ENCODE measurements around the gene ESD. TPM values are rescaled to one million over a fixed set of nuclear protein-coding genes. Genes with fewer than 3 reads are reported as not detected.
"Not testable (repeated sequence)": the region's sequence is repeated elsewhere in the genome, so short reads cannot be mapped to it uniquely, and the experiment has no call there.

ESD gene, protein sequence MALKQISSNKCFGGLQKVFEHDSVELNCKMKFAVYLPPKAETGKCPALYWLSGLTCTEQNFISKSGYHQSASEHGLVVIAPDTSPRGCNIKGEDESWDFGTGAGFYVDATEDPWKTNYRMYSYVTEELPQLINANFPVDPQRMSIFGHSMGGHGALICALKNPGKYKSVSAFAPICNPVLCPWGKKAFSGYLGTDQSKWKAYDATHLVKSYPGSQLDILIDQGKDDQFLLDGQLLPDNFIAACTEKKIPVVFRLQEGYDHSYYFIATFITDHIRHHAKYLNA
- total RNA-seq (ENCODE audit: insufficient read depth, low replicate concordance) = 149 TPM

DNA sequence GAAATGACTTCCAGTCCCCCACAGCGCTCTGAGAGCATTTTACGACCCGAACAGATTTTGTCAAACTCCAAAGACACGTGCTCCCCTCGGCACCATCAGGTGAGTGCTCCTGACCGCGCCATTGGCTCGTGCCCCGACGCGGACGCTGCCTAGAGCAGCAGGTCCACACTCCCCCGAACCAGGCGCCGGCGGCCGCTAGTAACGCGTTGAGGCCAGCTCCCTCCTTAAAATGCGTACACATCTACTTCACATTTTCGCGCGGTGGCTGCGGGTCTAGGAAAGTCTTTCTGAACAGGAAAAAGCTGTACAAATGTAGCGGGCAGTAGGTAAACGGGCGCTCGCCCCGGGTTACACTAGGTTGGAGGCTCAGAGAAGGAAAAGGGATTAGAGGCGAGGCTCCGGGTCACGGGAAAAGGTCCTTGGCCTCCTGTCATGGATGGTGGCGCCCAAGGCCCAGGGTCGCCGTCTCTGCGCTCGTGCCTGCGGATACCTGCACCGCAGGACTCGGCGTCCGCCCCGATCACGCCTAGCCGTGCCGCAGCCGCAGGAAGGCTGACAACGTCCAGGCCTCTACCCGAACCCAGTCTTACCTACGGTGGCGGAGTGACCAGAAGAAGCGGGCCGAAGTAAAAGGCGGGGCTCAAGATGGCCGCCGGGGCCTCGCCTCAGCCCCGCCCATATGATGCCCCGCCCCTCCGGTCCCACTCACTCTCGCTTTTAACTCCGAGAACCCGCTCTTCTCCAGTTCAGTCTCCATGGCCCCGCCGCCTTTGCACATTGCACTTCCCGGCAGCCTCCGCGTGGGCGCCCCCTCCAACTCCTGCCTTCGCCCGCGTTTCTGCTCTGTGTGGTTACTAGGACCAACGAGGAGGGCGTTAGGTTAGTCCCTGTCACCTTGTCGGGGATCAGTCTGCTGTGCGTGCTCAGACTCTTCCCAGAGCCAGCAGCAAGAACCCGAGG lies at the start of gene ESD:
Gene ESD (minus strand): TSS at position 647 of the 960 bp plus-strand sequence. CDS start 5,748 bp downstream, outside the sequence.
- peak; percentile 96 for DNase-seq (ENCODE audit: low spot score)

DNA sequence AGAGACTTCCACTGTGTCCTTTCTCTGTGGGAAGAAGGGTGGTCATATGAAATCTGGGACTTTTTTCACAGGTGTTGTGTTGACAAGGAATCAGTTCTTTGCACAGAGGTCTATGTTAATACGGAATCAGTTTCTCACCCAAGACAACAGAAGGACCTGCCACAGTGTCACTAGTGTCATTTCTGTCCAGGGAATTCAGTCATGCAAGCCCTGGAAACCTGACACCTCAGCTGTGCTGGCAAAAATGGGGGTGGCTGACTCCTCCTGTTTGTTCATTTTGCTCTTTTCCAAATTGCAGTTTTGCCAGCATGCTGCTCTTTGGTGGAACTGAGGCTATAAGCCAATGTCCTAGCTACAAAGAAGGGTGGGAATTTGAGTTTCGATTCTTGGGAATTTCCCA lies 49.8 kb upstream of the ESD start:
- DNase-seq (ENCODE audit: low spot score) = no peak

DNA sequence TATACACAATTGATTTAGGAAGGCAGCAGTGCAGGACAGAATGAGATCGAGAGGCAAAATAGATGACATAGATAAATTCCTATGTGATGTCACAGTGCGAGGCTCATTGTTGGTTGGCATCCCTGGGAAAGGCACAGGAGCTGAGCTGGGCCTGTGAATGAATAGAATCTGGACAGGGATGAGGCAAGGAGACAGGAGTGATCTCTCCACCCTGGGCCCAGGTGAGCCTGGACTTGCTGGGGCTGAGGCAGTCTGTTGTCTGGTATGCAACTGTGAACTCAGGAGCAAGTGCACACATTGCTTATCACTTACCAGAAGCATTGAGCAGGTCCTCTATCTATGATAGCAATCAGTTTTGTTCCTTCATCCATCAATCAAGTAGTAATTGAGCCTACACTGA lies 48.2 kb upstream of the ESD start:
- DNase-seq (ENCODE audit: low spot score) = no peak

DNA sequence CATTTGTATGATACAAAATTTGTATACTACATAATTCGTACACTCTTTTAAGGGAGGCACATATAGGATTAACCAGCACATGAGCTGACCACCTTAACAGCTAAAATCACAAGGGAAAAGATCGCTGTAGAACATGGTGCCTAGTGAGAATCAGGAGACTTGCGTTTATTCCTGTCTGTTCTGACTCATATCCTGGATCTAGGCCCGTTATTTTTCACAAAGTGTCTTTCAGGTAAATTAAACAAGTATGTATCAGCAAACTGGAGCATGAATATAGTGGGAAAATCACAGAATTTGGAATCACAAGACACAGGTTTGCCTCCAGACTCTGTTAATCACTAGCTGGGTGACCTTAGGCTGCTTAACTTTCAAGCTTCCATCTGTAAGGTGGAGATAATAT lies 47.5 kb upstream of the ESD start:
- no peak for DNase-seq (ENCODE audit: low spot score)

DNA sequence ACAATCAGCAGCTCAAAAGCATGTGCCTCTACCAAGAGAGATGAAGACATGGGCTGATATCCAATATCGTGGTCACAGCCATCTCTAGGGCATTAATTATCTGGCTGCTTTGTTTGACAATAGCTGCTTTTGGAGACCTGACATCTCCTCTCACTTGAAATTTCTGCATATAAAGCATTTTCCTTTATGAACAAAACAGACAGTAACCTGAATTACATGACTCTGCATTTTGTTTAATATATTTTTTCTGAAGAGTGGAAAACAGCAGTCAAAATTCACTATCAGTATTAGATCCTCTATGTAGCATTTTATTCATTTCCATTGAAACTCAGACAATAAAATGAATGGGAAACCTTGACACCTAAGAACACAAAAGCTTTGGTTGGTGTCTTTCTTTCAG lies 42.4 kb upstream of the ESD start:
- DNase-seq (ENCODE audit: low spot score) = no peak

DNA sequence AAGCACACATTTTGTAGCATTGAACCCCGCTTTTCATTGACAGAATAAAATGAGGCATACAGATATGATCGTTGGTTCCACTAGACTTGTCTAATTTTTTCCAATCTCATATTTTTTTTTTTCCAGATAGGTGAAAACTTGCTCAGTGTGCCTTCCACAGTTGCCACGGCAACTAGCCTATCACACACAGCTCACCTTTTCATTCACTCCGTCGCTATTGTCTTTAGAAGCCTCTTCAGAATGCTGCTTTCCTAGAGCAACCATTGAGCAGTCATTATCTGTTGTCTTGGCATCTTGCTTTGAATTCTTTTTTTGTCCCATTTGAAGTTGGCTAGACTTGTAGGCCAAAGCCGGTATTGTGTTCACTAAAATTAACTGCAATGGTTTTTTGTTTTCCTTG lies 37.7 kb upstream of the ESD start:
- DNase-seq (ENCODE audit: low spot score) = no peak

DNA sequence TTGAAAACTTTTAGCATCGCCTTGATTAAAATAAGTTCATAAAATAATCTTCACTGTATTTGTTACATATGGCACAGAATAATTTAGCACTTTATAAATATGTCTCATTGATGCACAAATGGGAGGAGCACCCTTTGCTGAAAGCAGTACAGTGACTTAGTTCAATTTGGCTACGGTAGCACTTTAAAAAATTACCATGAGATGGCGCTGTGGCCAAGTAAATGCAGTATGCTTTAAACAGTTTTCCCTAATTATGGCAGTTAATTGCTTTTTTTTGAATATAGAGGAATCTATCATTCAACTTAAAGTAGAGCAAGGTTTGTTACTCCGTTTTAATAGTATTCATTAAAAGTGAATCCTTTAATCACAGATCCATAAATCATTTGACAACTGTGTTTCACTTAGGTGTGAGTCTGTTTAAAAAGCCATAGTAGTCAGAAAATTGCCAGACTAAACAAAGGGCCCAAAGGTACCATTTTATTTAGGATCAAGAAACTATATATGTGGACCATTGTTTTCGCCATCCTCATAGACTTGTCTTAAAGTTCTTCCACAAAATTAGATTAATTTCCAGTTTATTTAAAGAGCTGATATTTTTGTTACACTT lies 34.7 kb upstream of the ESD start:
- DNase-seq (ENCODE audit: low spot score) = peak; percentile 67

DNA sequence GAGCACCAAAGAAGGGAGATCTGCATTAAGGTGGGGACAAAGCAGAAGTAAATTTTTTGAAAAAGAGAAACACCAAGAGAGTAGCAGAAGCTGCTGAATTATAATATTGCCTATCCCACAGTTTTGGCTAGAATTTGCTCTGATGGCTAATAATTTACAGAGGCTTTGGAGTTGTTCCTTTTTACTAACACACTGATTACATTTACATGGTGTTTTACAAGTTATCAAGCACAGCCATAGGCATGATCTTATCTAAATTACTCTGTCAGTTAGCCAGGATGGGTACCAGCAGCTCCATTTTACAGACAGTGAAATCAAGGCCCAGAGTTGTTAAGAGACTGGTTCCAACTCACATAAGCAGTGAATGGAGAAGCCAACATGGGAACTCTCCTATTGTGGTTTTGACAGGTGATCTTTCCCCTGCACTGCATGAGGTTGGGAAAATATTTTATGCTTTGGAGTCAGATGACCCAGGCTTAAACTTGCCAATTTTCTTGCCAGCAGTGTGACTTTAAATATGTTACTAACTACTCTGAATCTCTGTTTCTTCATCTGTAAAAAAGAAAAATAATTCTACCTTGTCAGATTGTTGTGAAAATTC lies 33.5 kb upstream of the ESD start:
- no peak for DNase-seq (ENCODE audit: low spot score)

DNA sequence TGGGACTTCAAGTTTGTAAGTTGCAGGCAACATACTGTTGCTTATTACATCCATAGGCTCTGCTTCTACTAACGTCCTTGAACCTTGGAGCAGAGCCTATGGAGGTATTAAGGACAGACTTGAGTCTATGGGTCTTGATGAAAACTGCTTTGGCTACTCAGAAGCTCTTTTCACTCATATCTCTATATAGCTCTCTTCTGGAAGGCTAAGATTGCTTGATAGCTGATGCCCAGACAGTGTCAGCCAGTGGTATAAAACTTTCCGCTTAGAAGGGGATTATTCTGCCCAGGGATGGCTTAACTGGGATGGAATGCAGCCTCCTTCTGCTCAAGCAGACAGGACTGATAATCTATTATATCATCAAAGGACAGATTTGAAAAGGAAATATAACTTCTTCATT lies 25.6 kb upstream of the ESD start:
- peak; percentile 94 for DNase-seq (ENCODE audit: low spot score)

DNA sequence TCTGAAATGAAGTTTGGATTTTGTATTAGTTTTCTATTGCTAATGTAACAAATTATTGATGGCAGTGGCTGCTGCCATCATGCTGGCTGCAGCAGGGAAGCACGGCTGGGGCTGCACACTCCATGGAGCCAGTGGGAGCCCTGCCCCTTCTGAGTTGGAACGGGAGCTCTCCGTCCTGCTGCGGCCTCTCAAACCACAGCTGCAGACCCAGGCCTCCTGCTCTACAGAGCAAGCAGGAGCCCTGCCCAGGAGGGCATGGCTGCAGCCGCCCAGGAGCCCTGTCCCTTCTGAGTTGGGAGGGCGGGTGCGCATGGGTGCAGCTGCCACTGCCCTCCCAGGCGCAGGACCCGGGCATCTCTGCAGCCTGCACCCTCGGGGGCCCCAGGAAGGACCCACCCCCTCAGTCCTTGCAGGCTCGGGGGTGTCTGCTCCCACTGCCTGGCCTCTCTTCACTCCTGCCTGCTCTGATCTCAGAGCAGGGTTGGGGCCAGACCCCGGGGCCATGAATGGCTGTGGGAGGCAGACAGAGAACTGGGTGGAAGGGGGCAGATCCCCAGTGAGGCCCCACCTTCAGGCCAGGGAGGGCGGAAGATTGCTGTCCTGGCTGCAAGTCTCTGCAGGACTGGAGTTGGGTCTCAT lies 21.0 kb upstream of the ESD start:
- DNase-seq (ENCODE audit: low spot score) = no peak

DNA sequence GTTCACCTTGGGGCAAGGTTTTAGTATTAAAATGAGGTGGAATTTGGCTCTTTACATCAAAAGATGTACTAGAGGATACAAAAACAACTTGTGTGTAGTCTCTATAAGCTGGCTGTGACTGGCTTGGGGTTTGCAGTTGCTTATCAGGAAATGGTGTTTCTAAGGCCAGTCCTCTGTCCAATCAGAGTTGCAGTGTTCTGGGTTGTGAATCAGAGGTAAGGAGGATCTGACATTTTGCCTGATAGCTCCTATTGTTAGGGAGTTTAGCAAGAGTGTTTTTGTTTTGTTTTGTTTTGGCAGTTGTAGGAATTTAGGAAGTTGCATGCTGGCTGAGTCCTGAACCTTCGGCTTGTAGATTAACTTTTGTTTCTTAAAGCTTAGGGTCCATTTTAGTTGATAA lies 20.1 kb upstream of the ESD start:
- DNase-seq (ENCODE audit: low spot score) = no peak

DNA sequence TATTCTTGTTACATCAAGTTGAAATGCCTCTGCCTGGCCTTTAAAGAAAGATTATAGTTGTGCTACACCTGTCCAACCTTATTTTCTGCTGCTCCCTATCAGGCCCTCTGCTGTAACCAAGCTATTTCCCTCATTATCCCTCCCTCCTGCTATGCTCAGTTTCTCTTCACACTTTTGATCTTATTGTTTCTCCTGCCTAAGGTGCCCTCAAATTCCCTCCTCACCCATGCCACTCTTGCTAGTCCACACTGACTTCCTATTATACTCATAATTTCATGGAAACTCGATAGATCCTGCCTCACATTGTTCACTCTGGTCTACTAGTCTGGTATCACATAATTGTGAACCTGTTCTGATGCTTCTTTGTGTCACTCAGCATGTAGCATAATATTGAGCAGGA lies 19.4 kb upstream of the ESD start:
- no peak for DNase-seq (ENCODE audit: low spot score)

DNA sequence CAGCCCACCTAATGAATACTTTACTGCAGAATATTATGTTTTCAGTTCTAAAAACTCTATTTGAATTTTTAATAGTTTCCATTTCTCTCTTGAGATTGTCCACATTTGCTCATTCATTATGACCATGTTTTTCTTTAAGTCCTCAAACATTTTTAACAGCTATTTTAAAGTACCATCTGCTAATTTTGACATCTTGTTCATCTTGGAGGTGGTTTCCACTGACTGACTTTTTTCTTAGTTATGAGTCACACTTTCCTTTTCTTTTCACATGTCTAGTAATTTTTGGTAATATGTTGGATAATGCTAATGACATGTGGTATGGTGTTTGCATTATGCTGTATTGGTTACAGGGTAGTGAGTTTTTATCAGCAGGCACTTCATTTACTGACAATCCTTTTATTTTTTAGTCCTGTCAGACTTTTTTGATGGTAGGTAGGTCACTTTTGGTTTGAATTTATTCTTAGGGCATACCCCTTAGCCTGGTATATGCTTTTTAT lies 15.4 kb upstream of the ESD start:
- DNase-seq (ENCODE audit: low spot score) = no peak

DNA sequence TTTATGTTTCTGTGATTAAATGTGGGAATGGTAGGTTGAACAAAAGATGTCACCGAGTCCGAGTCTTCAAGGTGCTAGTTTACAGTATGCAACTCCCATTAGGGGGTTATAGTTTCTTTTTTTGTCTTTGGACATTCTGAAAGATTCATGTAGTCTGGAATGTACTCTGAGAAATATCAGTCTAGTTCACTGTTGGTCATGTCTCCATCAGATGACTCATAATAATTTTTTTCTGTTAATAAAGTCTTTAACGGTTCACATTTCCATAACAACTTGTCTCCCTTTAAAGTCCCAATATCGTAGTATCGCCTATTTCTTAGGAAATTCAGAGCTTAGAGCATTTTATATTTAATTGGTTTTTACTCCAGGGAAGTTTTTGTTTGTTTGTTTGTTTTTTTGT lies 13.5 kb upstream of the ESD start:
- DNase-seq (ENCODE audit: low spot score) = no peak

DNA sequence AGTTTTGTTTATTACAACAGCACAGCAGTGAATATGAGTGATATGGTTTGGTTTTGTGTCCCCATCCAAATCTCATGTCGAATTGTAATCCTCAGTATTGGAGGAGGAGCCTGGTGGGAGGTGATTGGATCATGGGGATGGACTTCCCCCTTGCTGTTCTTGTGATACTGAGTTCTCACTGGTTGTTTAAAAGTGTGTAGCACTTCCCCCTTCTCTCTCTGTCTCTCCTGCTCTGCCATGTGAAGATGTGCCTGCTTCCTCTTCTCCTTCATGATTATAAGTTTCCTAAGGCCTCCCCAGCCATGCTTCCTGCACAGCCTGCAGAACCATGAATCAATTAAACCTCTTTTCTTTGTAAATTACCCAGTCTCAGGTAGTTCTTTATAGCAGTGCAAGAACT lies 8.0 kb upstream of the ESD start:
- not testable (repeated sequence) for DNase-seq (ENCODE audit: low spot score)

DNA sequence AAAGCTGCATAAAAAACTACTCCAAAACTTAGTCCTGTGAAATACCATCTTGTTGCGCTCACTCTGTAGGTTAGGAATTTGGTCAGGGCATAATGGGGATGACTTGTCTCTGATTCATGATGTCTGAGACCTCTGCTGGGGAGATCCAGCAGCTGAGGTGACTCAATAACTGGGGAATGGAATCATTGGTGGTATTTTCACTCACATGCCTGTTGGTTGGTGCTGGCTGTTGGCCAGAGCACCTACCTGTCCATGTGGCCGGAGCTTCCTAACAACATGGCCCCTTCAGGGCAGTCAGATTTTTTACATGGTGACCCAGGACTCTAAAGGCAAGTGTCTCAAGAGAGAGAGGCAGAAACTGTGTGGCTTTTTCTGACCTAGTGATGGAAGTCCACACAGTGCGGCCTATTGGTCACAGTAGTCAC lies 7.4 kb upstream of the ESD start:
- DNase-seq (ENCODE audit: low spot score) = no peak

DNA sequence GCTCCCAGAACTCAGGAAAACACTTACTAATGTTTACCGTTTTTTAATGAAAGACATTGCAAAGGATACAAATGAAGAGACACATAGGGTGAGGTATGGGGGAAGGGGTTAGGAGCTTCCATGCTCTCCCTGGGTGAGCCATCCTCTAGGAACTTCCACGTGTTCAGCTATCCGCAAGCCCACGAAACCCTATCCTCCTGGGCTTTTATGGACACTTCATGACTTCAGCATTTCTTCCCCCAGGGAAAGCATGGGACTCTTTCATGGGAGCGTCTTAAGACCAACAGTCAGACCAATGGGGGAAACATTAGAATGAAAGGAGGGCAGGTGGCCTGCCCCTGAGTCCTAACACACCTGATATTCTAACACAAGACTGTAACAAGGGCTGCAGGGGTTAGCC lies 6.6 kb upstream of the ESD start:
- no peak for DNase-seq (ENCODE audit: low spot score)

DNA sequence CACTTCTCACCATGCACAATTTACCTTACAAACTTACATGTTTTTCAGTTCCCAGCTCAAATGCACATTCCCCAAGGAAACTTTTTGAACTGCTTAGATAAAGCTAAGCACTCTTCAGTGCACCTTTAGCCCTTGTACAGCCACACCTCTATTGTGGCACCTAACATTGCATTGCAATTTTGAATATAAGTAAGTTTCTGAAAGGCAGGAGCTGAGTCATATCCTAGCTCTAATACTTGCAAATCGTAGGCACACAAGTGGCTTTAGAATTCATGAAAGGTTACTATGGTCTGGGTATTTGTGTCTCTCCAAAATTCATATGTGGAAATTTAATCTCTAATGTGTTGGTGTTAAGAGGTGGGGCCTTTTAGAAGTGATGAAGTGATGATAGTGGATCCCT lies 4.9 kb upstream of the ESD start:
- DNase-seq (ENCODE audit: low spot score) = no peak

DNA sequence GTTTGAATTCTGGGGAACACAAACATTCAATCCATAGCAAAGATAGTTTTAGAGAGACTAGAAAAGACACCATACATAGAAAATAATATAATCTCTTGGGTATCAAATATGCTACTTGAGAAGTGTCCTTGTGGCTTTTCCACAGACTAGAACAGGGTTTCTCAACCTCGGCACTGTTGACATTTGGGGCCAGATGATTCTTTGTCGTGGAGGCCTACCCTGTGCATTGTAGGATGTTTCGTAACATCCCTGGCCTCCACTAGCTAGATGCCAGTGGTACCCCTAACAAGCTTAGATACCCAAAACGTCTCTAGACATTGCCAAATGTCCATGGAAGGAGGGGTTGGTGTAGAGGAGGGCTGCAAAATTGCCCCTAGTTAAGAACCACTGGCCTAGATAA lies 2.2 kb upstream of the ESD start:
- DNase-seq (ENCODE audit: low spot score) = no peak

DNA sequence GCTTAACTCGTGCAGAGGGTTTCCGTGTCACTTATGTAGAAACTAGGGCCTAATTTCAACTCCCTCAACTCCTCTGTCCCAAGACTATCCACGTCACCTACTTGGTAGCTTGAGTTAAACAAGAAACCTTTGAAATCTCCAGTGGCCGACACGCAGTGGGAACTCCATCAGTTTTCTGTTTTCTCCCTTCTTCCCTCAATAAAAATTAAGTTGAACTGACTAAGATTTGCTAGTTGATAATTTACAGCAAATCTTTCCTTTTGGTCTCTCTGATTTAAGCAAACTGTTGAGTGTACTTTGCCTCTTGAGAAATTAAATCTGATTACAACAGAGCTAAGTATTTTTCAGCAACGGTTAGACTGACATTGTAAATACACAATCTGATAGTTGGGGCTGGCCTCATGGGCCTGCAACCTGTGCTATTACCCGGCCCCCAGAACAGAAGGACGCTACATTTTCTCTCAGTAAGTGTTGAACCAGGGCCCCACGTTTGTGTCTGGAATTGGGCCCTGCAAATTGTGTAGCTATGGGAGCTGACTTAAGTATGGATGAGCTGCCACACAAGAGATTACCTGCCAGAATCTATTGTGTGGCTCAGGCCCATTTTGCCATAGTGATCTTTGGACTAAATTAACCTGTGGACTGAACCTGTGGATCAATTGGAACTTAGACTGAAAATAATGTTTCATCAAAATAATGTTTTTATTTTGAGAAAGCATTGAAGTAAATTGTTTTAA lies 708 bp upstream of the ESD start:
- DNase-seq (ENCODE audit: low spot score) = no peak

DNA sequence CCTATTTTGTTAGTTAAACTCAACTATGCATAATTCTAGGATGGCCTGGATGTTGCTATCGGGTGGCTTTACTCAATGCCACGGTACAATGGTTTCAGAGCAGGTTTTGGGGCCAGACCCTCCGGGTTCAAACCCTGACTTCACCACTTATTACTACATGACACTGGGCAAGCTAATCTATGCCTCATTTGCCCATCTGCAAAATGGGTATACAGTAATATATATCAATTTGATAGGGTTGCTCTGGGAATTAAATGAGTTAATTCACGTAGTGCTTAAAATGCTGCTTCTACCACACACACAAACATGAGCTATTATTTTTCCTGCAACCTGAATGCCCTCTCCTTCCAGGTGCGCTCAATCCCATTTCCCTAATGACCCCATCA lies 839 bp downstream of the ESD start:
- no peak for DNase-seq (ENCODE audit: low spot score)

Data from umbilical cord (tissue), 2 donors.